HepG2 (cell line): ENCODE data around the gene NLGN2. TPM values are rescaled to one million over a fixed set of nuclear protein-coding genes. Genes with fewer than 3 reads are reported as not detected.
A peak's percentile ranks its signal among the peaks of the same experiment; 100 is the strongest.

Experiments used
- GTF2F1 ChIP-seq: fragments of 150-350 bp; IDR thresholded peaks from 2 replicates; pipeline ENCODE4 v1.6.1; 2014; ENCODE audit warnings: low read length
- HMGXB3 ChIP-seq: sonication (generic); formaldehyde crosslinking; IDR thresholded peaks from 2 replicates; pipeline ENCODE4 v1.4.0; 2020; ENCODE audit warnings: missing genetic modification reagents, borderline replicate concordance
- HNRNPLL ChIP-seq: fragments of 200-400 bp; formaldehyde crosslinking; IDR thresholded peaks from 2 replicates; pipeline ENCODE4 v1.6.1; 2017; ENCODE audit warnings: mild to moderate bottlenecking, low read depth, low read length; ENCODE audit not compliant: poor library complexity, severe bottlenecking
- MIER2 ChIP-seq: IDR thresholded peaks from 2 replicates; pipeline ENCODE4 v1.6.1; 2016; ENCODE audit warnings: missing biosample characterization, missing genetic modification reagents
- MTA3 ChIP-seq: sonication (generic); formaldehyde crosslinking; IDR thresholded peaks from 2 replicates; pipeline ENCODE4 v1.4.0; 2020; ENCODE audit warnings: missing genetic modification reagents
- NR2C2 ChIP-seq: sonication (generic); formaldehyde crosslinking; IDR thresholded peaks from 2 replicates; pipeline ENCODE4 v1.4.0; 2020; ENCODE audit warnings: missing genetic modification reagents, mild to moderate bottlenecking, moderate library complexity, borderline replicate concordance
- NR2F2 ChIP-seq: IDR thresholded peaks from 2 replicates; pipeline ENCODE4 v1.6.1; 2012; ENCODE audit warnings: low read depth, inconsistent platforms, borderline replicate concordance
- SP140L ChIP-seq: sonication (generic); formaldehyde crosslinking; IDR thresholded peaks from 2 replicates; pipeline ENCODE4 v1.4.0; 2020; ENCODE audit warnings: missing genetic modification reagents, borderline replicate concordance
- SRF ChIP-seq: IDR thresholded peaks from 2 replicates; pipeline ENCODE4 v1.6.1; 2011; ENCODE audit warnings: mild to moderate bottlenecking, low read depth, low read length, moderate library complexity
- ZNF264 ChIP-seq: sonication (generic); formaldehyde crosslinking; IDR thresholded peaks from 2 replicates; pipeline ENCODE4 v1.4.0; 2020; ENCODE audit warnings: missing genetic modification reagents
- ZNF337 ChIP-seq: sonication (generic); formaldehyde crosslinking; IDR thresholded peaks from 2 replicates; pipeline ENCODE4 v1.5.1; 2020; ENCODE audit warnings: missing genetic modification reagents, low read depth, mild to moderate bottlenecking, borderline replicate concordance
- ZNF501 ChIP-seq: sonication (generic); formaldehyde crosslinking; IDR thresholded peaks from 2 replicates; pipeline ENCODE4 v1.5.1; 2020; ENCODE audit warnings: mild to moderate bottlenecking, moderate library complexity, missing genetic modification reagents
- polyA plus RNA-seq, 8 experiments: library from polyadenylated mRNA; depleted of rRNA in 3 of 8; stranded (reverse) in 7 of 8; unstranded in 1 of 8; fragments of >200 nt; fragmentation: Illumina TruSeq in 4 of 8; extraction: Trizol in 4 of 8; gene quantifications; 2 replicates each; pipeline versions ENCODE4 v1.2.1 to v1.2.3, GENCODE V29; 2011 to 2016; ENCODE audit warnings: low read depth in 4 of 8, missing spikeins in 1 of 8, mixed read lengths in 1 of 8; ENCODE audit not compliant: insufficient read depth in 1 of 8
- total RNA-seq, 5 experiments: library from RNA; depleted of rRNA; stranded (reverse); fragments of >200 nt; fragmentation: Illumina TruSeq; extraction: Trizol; gene quantifications; 2 replicates each; pipeline ENCODE4 v1.2.3, GENCODE V29; 2016; ENCODE audit warnings: low read depth in 1 of 5
- TF ChIP-seq, protein P1 (sequence below): sonication (generic); formaldehyde crosslinking; IDR thresholded peaks from 2 replicates; pipeline ENCODE4 v1.9.0; 2021; ENCODE audit warnings: missing genetic modification reagents, borderline replicate concordance
- TF ChIP-seq, protein P2 (sequence below): sonication (generic); formaldehyde crosslinking; IDR thresholded peaks from 2 replicates; pipeline ENCODE4 v1.5.1; 2020; ENCODE audit warnings: mild to moderate bottlenecking, missing genetic modification reagents, moderate library complexity
- TF ChIP-seq, protein P3 (sequence below): sonication (generic); formaldehyde crosslinking; IDR thresholded peaks from 2 replicates; pipeline ENCODE4 v1.5.0; 2020; ENCODE audit warnings: missing genetic modification reagents

NLGN2 gene
- total and polyA plus RNA-seq, 2 of the 13 experiments (the other 11 are each of a cell fraction or from before 2014, with no cell fraction given), result 1.9 to 11.0 TPM

GRCh38 chr17:7403977-7404736 is 3.5 kb upstream of the NLGN2 start, which contains the start of gene TMEM256 (continued):
- TF ChIP-seq, protein P1, sequence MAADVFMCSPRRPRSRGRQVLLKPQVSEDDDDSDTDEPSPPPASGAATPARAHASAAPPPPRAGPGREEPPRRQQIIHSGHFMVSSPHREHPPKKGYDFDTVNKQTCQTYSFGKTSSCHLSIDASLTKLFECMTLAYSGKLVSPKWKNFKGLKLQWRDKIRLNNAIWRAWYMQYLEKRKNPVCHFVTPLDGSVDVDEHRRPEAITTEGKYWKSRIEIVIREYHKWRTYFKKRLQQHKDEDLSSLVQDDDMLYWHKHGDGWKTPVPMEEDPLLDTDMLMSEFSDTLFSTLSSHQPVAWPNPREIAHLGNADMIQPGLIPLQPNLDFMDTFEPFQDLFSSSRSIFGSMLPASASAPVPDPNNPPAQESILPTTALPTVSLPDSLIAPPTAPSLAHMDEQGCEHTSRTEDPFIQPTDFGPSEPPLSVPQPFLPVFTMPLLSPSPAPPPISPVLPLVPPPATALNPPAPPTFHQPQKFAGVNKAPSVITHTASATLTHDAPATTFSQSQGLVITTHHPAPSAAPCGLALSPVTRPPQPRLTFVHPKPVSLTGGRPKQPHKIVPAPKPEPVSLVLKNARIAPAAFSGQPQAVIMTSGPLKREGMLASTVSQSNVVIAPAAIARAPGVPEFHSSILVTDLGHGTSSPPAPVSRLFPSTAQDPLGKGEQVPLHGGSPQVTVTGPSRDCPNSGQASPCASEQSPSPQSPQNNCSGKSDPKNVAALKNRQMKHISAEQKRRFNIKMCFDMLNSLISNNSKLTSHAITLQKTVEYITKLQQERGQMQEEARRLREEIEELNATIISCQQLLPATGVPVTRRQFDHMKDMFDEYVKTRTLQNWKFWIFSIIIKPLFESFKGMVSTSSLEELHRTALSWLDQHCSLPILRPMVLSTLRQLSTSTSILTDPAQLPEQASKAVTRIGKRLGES (CRISPR knock-in tag), result peak; percentile 35; the same call in 1 of the 2 replicates
- TF ChIP-seq, protein P2, sequence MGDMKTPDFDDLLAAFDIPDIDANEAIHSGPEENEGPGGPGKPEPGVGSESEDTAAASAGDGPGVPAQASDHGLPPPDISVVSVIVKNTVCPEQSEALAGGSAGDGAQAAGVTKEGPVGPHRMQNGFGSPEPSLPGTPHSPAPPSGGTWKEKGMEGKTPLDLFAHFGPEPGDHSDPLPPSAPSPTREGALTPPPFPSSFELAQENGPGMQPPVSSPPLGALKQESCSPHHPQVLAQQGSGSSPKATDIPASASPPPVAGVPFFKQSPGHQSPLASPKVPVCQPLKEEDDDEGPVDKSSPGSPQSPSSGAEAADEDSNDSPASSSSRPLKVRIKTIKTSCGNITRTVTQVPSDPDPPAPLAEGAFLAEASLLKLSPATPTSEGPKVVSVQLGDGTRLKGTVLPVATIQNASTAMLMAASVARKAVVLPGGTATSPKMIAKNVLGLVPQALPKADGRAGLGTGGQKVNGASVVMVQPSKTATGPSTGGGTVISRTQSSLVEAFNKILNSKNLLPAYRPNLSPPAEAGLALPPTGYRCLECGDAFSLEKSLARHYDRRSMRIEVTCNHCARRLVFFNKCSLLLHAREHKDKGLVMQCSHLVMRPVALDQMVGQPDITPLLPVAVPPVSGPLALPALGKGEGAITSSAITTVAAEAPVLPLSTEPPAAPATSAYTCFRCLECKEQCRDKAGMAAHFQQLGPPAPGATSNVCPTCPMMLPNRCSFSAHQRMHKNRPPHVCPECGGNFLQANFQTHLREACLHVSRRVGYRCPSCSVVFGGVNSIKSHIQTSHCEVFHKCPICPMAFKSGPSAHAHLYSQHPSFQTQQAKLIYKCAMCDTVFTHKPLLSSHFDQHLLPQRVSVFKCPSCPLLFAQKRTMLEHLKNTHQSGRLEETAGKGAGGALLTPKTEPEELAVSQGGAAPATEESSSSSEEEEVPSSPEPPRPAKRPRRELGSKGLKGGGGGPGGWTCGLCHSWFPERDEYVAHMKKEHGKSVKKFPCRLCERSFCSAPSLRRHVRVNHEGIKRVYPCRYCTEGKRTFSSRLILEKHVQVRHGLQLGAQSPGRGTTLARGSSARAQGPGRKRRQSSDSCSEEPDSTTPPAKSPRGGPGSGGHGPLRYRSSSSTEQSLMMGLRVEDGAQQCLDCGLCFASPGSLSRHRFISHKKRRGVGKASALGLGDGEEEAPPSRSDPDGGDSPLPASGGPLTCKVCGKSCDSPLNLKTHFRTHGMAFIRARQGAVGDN (CRISPR knock-in tag), result peak; percentile 74
- TF ChIP-seq SRF (peak; percentile 17; the same call in 1 of the 2 replicates), HNRNPLL (peak; percentile 79), MTA3 (CRISPR knock-in tag) (no peak), GTF2F1 (0 out of 2 replicates have a peak, but pooled peaks have one; percentile 30), HMGXB3 (CRISPR knock-in tag) (peak; percentile 98), SP140L (CRISPR knock-in tag) (no peak), MIER2 (CRISPR knock-in tag) (no peak), ZNF337 (CRISPR knock-in tag) (0 out of 2 replicates have a peak, but pooled peaks have one; percentile 27), ZNF501 (CRISPR knock-in tag) (peak; percentile 79), NR2C2 (peak; percentile 16; the same call in 1 of the 2 replicates), NR2F2 (no peak), ZNF264 (CRISPR knock-in tag) (0 out of 2 replicates have a peak, but pooled peaks have one; percentile 40)
- TF ChIP-seq, protein P3, sequence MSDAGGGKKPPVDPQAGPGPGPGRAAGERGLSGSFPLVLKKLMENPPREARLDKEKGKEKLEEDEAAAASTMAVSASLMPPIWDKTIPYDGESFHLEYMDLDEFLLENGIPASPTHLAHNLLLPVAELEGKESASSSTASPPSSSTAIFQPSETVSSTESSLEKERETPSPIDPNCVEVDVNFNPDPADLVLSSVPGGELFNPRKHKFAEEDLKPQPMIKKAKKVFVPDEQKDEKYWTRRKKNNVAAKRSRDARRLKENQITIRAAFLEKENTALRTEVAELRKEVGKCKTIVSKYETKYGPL (CRISPR knock-in tag), result 0 out of 2 replicates have a peak, but pooled peaks have one; percentile 51
